GM12878 (cell line): ENCODE measurements around the gene LIG1. TPM values are rescaled to one million over a fixed set of nuclear protein-coding genes. Genes with fewer than 3 reads are reported as not detected.

Experiments
- ATAC-seq: fragments of 200-7000 bp; cut with Tn5 transposase; 3 replicates; pipeline ENCODE4 v1.9.1; 2020; ENCODE audit warnings: mild to moderate bottlenecking, moderate library complexity
- BruUV-seq: library from RNA; stranded (reverse); fragments of 400-500 nt; replicated peaks from 2 replicates; lab custom pipeline; 2021; lab: Mats Ljungman, UMichigan
- CTCF ChIA-PET: fragments of 300-600 bp; sonication (Branson Sonifier 250); formaldehyde crosslinking; extraction: SDS; loops from one replicate; lab custom pipeline; 2021; ENCODE audit warnings: inconsistent platforms; lab: Yijun Ruan, JAX
- POLR2A ChIA-PET: fragments of 350-600 bp; formaldehyde crosslinking; extraction: SDS; loops from one replicate; lab custom pipeline; 2021; ENCODE audit warnings: inconsistent platforms; lab: Charles Lee
- RAD21 ChIA-PET: fragments of 300-600 bp; sonication (Branson Sonifier 250); formaldehyde crosslinking; loops from one replicate; lab custom pipeline; 2023; ENCODE audit warnings: antibody characterized with exemption; ENCODE audit not compliant: unreplicated experiment; lab: Charles Lee
- SMC1A ChIA-PET: fragments of 300-600 bp; sonication (Branson Sonifier 250); formaldehyde crosslinking; loops from one replicate; lab custom pipeline; 2023; ENCODE audit not compliant: unreplicated experiment, uncharacterized antibody; lab: Charles Lee
- DNase-seq: peaks from one replicate; pipeline ENCODE4 v3.0.0-alpha.2; 2011; ENCODE audit warnings: low read depth, low spot score
- FAIRE-seq: peaks from 3 replicates; lab custom pipeline; 2011; peaks lifted over from hg19 to GRCh38; lab: Jason Lieb, UNC
- H2AFZ ChIP-seq: 2 replicates; pipeline ENCODE4 v1.6.0; 2011; ENCODE audit warnings: low read depth, low read length, control low read depth; ENCODE audit not compliant: control insufficient read depth
- H3K27ac ChIP-seq: 2 replicates; pipeline ENCODE4 v1.5.1; 2011; ENCODE audit warnings: control low read depth; ENCODE audit not compliant: control insufficient read depth, insufficient read depth
- H3K27me3 ChIP-seq, 2 experiments: replicated peaks in 1 of 2; 2 replicates each; pipeline versions ENCODE4 v1.6.0 to v1.6.1; 2011; ENCODE audit warnings: low read length in 1 of 2; ENCODE audit not compliant: control insufficient read depth in 2 of 2, insufficient read depth in 2 of 2
- H3K36me3 ChIP-seq, 2 experiments: 2 replicates each; pipeline ENCODE4 v1.5.1; 2011; ENCODE audit warnings: low read length in 1 of 2; ENCODE audit not compliant: control insufficient read depth in 2 of 2, insufficient read depth in 2 of 2
- H3K4me1 ChIP-seq: 2 replicates; pipeline ENCODE4 v1.6.1; 2011; ENCODE audit warnings: mild to moderate bottlenecking, low read length, moderate library complexity, mixed read lengths; ENCODE audit not compliant: control insufficient read depth, insufficient read depth
- H3K4me2 ChIP-seq: 2 replicates; pipeline ENCODE4 v1.6.0; 2011; ENCODE audit warnings: control low read depth; ENCODE audit not compliant: control insufficient read depth, insufficient read depth
- H3K4me3 ChIP-seq: fragments of 200-600 bp; sonication (generic); 2 replicates; pipeline ENCODE4 v1.5.1; 2016
- H3K79me2 ChIP-seq: 2 replicates; pipeline ENCODE4 v1.6.0; 2011; ENCODE audit warnings: low read length; ENCODE audit not compliant: control insufficient read depth, insufficient read depth
- H3K9ac ChIP-seq: 2 replicates; pipeline ENCODE4 v1.8.0; 2011; ENCODE audit warnings: low read length, control low read depth, mixed read lengths; ENCODE audit not compliant: control insufficient read depth, insufficient read depth
- H3K9me3 ChIP-seq: replicated peaks from 3 replicates; pipeline ENCODE4 v1.5.1; 2011; ENCODE audit warnings: mild to moderate bottlenecking, low read length; ENCODE audit not compliant: control insufficient read depth, insufficient read depth
- H4K20me1 ChIP-seq: 2 replicates; pipeline ENCODE4 v1.6.0; 2011; ENCODE audit not compliant: control insufficient read depth, insufficient read depth
- BHLHE40 ChIP-seq, 2 experiments: fragments of 450-650 bp in 1 of 2; IDR thresholded peaks; 2 replicates each; pipeline ENCODE4 v1.6.1; 2011 to 2017; ENCODE audit warnings: low read depth in 2 of 2, borderline replicate concordance in 1 of 2, improper control_type of control experiment in 1 of 2, low read length in 1 of 2, mild to moderate bottlenecking in 1 of 2
- CHD2 ChIP-seq: IDR thresholded peaks from 2 replicates; pipeline ENCODE4 v1.6.1; 2011; ENCODE audit warnings: low read depth, low read length, improper control_type of control experiment, borderline replicate concordance
- FOXK2 ChIP-seq: fragments of 450-650 bp; IDR thresholded peaks from 2 replicates; pipeline ENCODE4 v1.6.1; 2017; ENCODE audit warnings: mild to moderate bottlenecking, moderate library complexity
- FOXM1 ChIP-seq: IDR thresholded peaks from 2 replicates; pipeline ENCODE4 v1.6.1; 2012; ENCODE audit warnings: low read depth, mild to moderate bottlenecking, inconsistent platforms, low read length, moderate library complexity
- GATAD2B ChIP-seq: fragments of 450-650 bp; conservative IDR thresholded peaks from 2 replicates; pipeline ENCODE4 v1.6.1; 2017; ENCODE audit warnings: low read depth, mild to moderate bottlenecking, moderate library complexity
- JUNB ChIP-seq: IDR thresholded peaks from 2 replicates; pipeline ENCODE4 v1.6.1; 2016; ENCODE audit warnings: antibody characterized with exemption, mild to moderate bottlenecking
- MYC ChIP-seq: IDR thresholded peaks from 2 replicates; pipeline ENCODE4 v1.6.1; 2011; ENCODE audit warnings: mild to moderate bottlenecking, low read length, moderate library complexity, inconsistent platforms; ENCODE audit not compliant: insufficient read depth, insufficient replicate concordance, insufficient read length, severe bottlenecking
- NFYB ChIP-seq: IDR thresholded peaks from 2 replicates; pipeline ENCODE4 v1.6.1; 2011; ENCODE audit warnings: low read depth, mild to moderate bottlenecking, low read length, improper control_type of control experiment, moderate library complexity; ENCODE audit not compliant: insufficient read depth
- PAX8 ChIP-seq: fragments of 450-650 bp; IDR thresholded peaks from 2 replicates; pipeline ENCODE4 v1.6.1; 2017; ENCODE audit warnings: mild to moderate bottlenecking, moderate library complexity
- SMAD1 ChIP-seq: fragments of 450-650 bp; IDR thresholded peaks from 2 replicates; pipeline ENCODE4 v1.6.1; 2018; ENCODE audit warnings: mild to moderate bottlenecking, low read depth; ENCODE audit not compliant: partially characterized antibody
- SPI1 ChIP-seq: IDR thresholded peaks from 2 replicates; pipeline ENCODE4 v1.6.1; 2011; ENCODE audit warnings: low read depth, mild to moderate bottlenecking, low read length, moderate library complexity, borderline replicate concordance; ENCODE audit not compliant: insufficient read depth
- SUZ12 ChIP-seq: fragments of 200-600 bp; sonication (generic); IDR thresholded peaks from one replicate; pipeline ENCODE4 v1.6.1; 2018; ENCODE audit warnings: antibody characterized with exemption, mild to moderate bottlenecking; ENCODE audit not compliant: unreplicated experiment
- ZSCAN29 ChIP-seq: fragments of 450-650 bp; IDR thresholded peaks from 2 replicates; pipeline ENCODE4 v1.6.1; 2017; ENCODE audit warnings: mild to moderate bottlenecking, moderate library complexity
- WGBS: methylation state at CpG from one replicate; pipeline ENCODE4 v1.1.6; 2016; ENCODE audit warnings: low lambda C conversion rate; ENCODE audit not compliant: insufficient replicate concordance, insufficient coverage; ENCODE audit errors: missing lambda C conversion rate; 5-methylcytosine and 5-hydroxymethylcytosine counted together
- in situ Hi-C: fragments of 300-500 bp; cut with MboI; formaldehyde crosslinking; loops from 9 replicates; pipeline ENCODE4 v1.14.3; 2018; ENCODE audit warnings: mixed read lengths
- intact Hi-C: fragments of 100-400 bp; cut with micrococcal nuclease; formaldehyde crosslinking; loops from one replicate; pipeline ENCODE4 v1.14.2; 2022; ENCODE audit not compliant: unreplicated experiment
- polyA plus RNA-seq, 11 experiments: library from polyadenylated mRNA; depleted of rRNA in 4 of 11; unstranded in 6 of 11; stranded (reverse) in 5 of 11; fragments of >200 nt; fragmentation: Nextera tagmentation in 4 of 11; fragmentation: Illumina TruSeq in 1 of 11; extraction: Ambion mirVana in 4 of 11; extraction: Trizol in 1 of 11; gene quantifications; 1 replicate in 1 of 11; 2 replicates in 10 of 11; pipeline versions ENCODE4 v1.2.1 to v1.2.3, GENCODE V29; 2011 to 2016; ENCODE audit warnings: inconsistent platforms in 2 of 11, missing spikeins in 2 of 11, low read depth in 1 of 11
- total RNA-seq, 4 experiments: library from RNA; depleted of rRNA in 3 of 4; stranded (reverse); fragments of >200 nt in 3 of 4; fragmentation: Illumina TruSeq in 1 of 4; extraction: Trizol in 1 of 4; gene quantifications; 2 replicates each; pipeline versions ENCODE4 v1.2.1 to v1.2.3, GENCODE V29; 2013 to 2021
- TF ChIP-seq, protein P1 (sequence below): fragments of 450-650 bp; IDR thresholded peaks from 2 replicates; pipeline ENCODE4 v1.6.1; 2017; ENCODE audit warnings: borderline replicate concordance

LIG1 gene
- total and polyA plus RNA-seq, 10 of the 15 experiments (the other 5 are each of a cell fraction or from before 2014, with no cell fraction given) = 7.8 to 117 (median 73.7) TPM

DNA sequence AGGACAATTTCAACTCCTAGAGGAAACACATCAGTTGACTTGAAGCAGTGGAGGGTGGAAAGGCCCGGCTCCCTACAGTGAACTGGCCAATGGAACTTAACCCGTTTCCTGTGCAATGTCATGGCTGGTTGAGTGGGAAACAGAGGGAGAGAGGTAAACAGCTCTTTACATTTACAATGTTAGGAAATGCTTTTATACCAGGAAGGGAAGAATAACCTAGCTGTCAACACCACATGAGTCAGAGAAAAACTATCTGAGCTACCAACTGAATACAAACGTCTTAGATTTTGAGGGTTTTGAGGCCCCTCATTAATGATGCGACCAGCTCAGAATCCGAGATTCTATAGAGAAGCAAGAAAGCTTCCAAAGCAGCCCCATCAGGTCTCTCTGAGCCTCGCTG, 48.9 kb upstream of the LIG1 start:
- WGBS = 54% methylated on average over 6 of the region's 6 CpGs
- H4K20me1 ChIP-seq = no peaks in the 10 kb centered on the region
- H3K27me3 ChIP-seq = no peaks in the 10 kb centered on the region
- FAIRE-seq (no peak), DNase-seq (no peak), ATAC-seq (no peak)
- RAD21 ChIA-PET = no interaction called here
- TF ChIP-seq BHLHE40 (IDR thresholded peaks at IDR 0.05; ENCODE audit: borderline replicate concordance in 1 of 2, low read depth in 2 of 2, low read length in 1 of 2) (no peak), MYC (no peak)
- H3K4me1 ChIP-seq = no peaks in the 10 kb centered on the region
- H3K27ac ChIP-seq = no peak overlapping the region
- in situ Hi-C loops = no loop called here
- H2AFZ ChIP-seq = no peak overlapping the region
- POLR2A ChIA-PET = interaction anchor here (0.7 kb wide), 1 partner anchor 10 kb away, joined by 4 read pairs; no protein-coding TSS in a partner anchor
- no peaks in the 10 kb centered on the region for H3K9me3 ChIP-seq
- CTCF ChIA-PET = interaction anchor here (1.1 kb wide), 1 partner anchor 255 kb away, joined by 3 read pairs; no protein-coding TSS in a partner anchor
- H3K36me3 ChIP-seq = peaks cover 0 to 17% of the 10 kb centered on the region in 2 experiments; a peak in 2 of 4 replicates
- no TSS peak for BruUV-seq
- intact Hi-C loops = no loop called here
- SMC1A ChIA-PET = interaction anchor here (0.6 to 2.8 kb wide), 2 partner anchors 14 to 114 kb away, joined by 3 to 15 read pairs; no protein-coding TSS in a partner anchor
- no peak overlapping the region for H3K9ac ChIP-seq
- no peaks in the 10 kb centered on the region for H3K79me2 ChIP-seq
- no peak overlapping the region for H3K4me2 ChIP-seq
- H3K4me3 ChIP-seq = no peak overlapping the region

DNA sequence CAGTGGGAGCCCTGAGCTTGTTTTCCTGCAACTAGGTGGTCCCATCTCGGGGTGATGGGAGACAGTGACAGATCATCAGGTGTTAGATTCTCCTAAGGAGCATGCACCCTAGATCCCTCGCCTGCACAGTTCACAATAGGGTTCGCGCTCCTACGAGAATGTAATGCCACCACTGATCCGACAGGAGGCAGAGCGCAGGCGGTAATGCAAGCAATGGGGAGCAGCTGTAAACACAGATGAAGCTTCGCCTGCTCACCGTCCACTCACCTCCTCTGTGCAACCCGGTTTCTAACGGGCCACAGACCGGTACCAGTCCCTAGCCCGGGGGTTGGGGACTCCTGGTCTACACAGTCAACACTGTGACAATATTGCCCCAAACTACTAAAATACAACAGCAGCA, 46.8 kb upstream of the LIG1 start:
- TF ChIP-seq NFYB = no peak
- TF ChIP-seq CHD2 = no peak
- TF ChIP-seq GATAD2B = no peak
- TF ChIP-seq SMAD1 = no peak
- TF ChIP-seq, protein P1, sequence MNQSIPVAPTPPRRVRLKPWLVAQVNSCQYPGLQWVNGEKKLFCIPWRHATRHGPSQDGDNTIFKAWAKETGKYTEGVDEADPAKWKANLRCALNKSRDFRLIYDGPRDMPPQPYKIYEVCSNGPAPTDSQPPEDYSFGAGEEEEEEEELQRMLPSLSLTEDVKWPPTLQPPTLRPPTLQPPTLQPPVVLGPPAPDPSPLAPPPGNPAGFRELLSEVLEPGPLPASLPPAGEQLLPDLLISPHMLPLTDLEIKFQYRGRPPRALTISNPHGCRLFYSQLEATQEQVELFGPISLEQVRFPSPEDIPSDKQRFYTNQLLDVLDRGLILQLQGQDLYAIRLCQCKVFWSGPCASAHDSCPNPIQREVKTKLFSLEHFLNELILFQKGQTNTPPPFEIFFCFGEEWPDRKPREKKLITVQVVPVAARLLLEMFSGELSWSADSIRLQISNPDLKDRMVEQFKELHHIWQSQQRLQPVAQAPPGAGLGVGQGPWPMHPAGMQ = no peak
- TF ChIP-seq ZSCAN29 = no peak
- no peak for TF ChIP-seq FOXM1
- TF ChIP-seq PAX8 = no peak
- TF ChIP-seq FOXK2 = no peak
- no peak for TF ChIP-seq SPI1
- TF ChIP-seq SUZ12 = no peak
- no peak for TF ChIP-seq JUNB
- no peak overlapping the region for H2AFZ ChIP-seq
- ChIA-PET CTCF (interaction anchor here (1.3 kb wide), 1 partner anchor 13 kb away, joined by 4 read pairs; no protein-coding TSS in a partner anchor), SMC1A (interaction anchor here (1.3 to 2.8 kb wide), 3 partner anchors 12 to 17 kb away, joined by 5 to 15 read pairs (median 13); no protein-coding TSS in a partner anchor), RAD21 (no interaction called here), POLR2A (no interaction called here)
- H3K79me2 ChIP-seq = no peaks in the 10 kb centered on the region
- intact Hi-C loops = no loop called here
- DNase-seq (no peak), FAIRE-seq (no peak), ATAC-seq (no peak)
- H3K27ac ChIP-seq = no peak overlapping the region
- H3K36me3 ChIP-seq = peaks cover 0 to 24% of the 10 kb centered on the region in 2 experiments; a peak in 2 of 4 replicates
- no peak overlapping the region for H3K4me2 ChIP-seq
- BruUV-seq = no TSS peak
- 95% methylated on average over 14 of the region's 14 CpGs for WGBS
- H3K9ac ChIP-seq = no peak overlapping the region
- no peaks in the 10 kb centered on the region for H3K9me3 ChIP-seq
- H4K20me1 ChIP-seq = no peaks in the 10 kb centered on the region
- no peak overlapping the region for H3K4me3 ChIP-seq
- H3K4me1 ChIP-seq = no peaks in the 10 kb centered on the region
- in situ Hi-C loops = no loop called here
- no peaks in the 10 kb centered on the region for H3K27me3 ChIP-seq
